CD4-positive, alpha-beta memory T cell (primary cell): ENCODE measurements around the gene RAPGEF4. TPM values are rescaled to one million over a fixed set of nuclear protein-coding genes. Genes with fewer than 3 reads are reported as not detected.

Experiments used
- CTCF ChIA-PET: fragments of 350-600 bp; sonication (Branson Sonifier 250); formaldehyde crosslinking; loops from one replicate; lab custom pipeline; 2021; ENCODE audit warnings: inconsistent platforms; ENCODE audit not compliant: partially characterized antibody; lab: Charles Lee
- POLR2A ChIA-PET: fragments of 350-600 bp; sonication (Branson Sonifier 250); formaldehyde crosslinking; loops from one replicate; lab custom pipeline; 2021; ENCODE audit not compliant: partially characterized antibody; lab: Charles Lee
- DNase-seq, 5 donors: peaks; one replicate each; pipeline versions ENCODE4 v3.0.0 to v3.0.0-alpha.2; 2020 to 2022; ENCODE audit warnings: mixed read lengths in 1 of 5
- H3K27ac ChIP-seq: one replicate; pipeline ENCODE4 v1.7.0; 2013; ENCODE audit warnings: low read depth, low read length
- H3K27me3 ChIP-seq: 2 replicates; pipeline ENCODE4 v1.7.0; 2013; ENCODE audit warnings: mild to moderate bottlenecking, low read length, moderate library complexity; ENCODE audit not compliant: insufficient read depth
- H3K36me3 ChIP-seq: 2 replicates; pipeline ENCODE4 v1.7.0; 2013; ENCODE audit warnings: mild to moderate bottlenecking, low read length, moderate library complexity; ENCODE audit not compliant: insufficient read depth
- H3K4me1 ChIP-seq: 2 replicates; pipeline ENCODE4 v1.7.0; 2013; ENCODE audit warnings: mild to moderate bottlenecking, low read length, moderate library complexity; ENCODE audit not compliant: insufficient read depth
- H3K4me3 ChIP-seq, 2 donors: one replicate each; pipeline ENCODE4 v1.7.0; 2013; ENCODE audit warnings: low read length in 2 of 2, mild to moderate bottlenecking in 1 of 2
- H3K9me3 ChIP-seq, 2 donors: one replicate each; pipeline ENCODE4 v1.7.0; 2013; ENCODE audit warnings: low read length in 2 of 2, control low read depth in 1 of 2; ENCODE audit not compliant: control insufficient read depth in 1 of 2
- H3K27ac Mint-ChIP-seq, 7 donors: one replicate each; pipeline ENCODE4 v1.8.0; 2020 to 2021; ENCODE audit warnings: mixed read lengths in 7 of 7, mild to moderate bottlenecking in 6 of 7, inconsistent platforms in 3 of 7, moderate library complexity in 3 of 7
- H3K27me3 Mint-ChIP-seq, 2 donors: one replicate each; pipeline ENCODE4 v1.8.0; 2020 to 2021; ENCODE audit warnings: mixed read lengths in 2 of 2
- H3K36me3 Mint-ChIP-seq, 2 donors: one replicate each; pipeline ENCODE4 v1.8.0; 2020 to 2021; ENCODE audit warnings: mixed read lengths in 2 of 2, inconsistent platforms in 1 of 2, mild to moderate bottlenecking in 1 of 2
- H3K4me1 Mint-ChIP-seq, 4 donors: one replicate each; pipeline ENCODE4 v1.8.0; 2020 to 2021; ENCODE audit warnings: mixed read lengths in 4 of 4, mild to moderate bottlenecking in 1 of 4
- H3K4me3 Mint-ChIP-seq, 8 donors: one replicate each; pipeline ENCODE4 v1.8.0; 2020 to 2021; ENCODE audit warnings: mixed read lengths in 8 of 8, mild to moderate bottlenecking in 7 of 8, moderate library complexity in 6 of 8, inconsistent platforms in 3 of 8
- H3K9me3 Mint-ChIP-seq, 8 donors: one replicate each; pipeline ENCODE4 v1.8.0; 2020 to 2021; ENCODE audit warnings: mixed read lengths in 8 of 8, mild to moderate bottlenecking in 5 of 8, inconsistent platforms in 3 of 8, moderate library complexity in 1 of 8
- intact Hi-C: fragments of 100-400 bp; cut with micrococcal nuclease; formaldehyde crosslinking; loops from one replicate; pipeline ENCODE4 v1.15.1; 2023
- polyA plus RNA-seq, 2 donors: library from polyadenylated mRNA; unstranded; fragments of 300-500 nt; fragmentation: Illumina TruSeq; gene quantifications; one replicate each; pipeline ENCODE4 v1.2.3, GENCODE V29; 2021
- total RNA-seq, 2 experiments: library from RNA; stranded (reverse); gene quantifications; one replicate each; pipeline ENCODE4 v1.2.3, GENCODE V29; 2021

RAPGEF4 gene
- total and polyA plus RNA-seq, 4 experiments from 2014 or later = not detected

DNA sequence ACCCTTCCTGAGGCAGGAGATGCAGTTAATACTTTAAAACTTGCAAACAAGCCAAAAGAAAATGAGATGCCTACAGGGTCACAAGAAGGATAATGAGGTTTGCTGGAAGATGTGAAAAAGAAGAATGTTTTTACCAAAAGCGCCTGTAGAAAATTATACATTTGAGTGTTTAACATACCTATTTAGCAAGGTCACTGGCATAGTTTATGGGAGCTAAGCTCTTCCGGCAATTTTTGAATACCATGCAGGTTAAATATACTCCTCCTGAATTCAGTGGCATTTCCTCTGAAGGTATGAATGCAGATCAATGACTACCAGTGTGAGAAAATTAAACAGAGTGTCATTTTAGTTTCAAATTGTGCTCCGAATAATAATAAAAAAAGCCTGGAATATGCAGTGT, 318.8 kb downstream of the RAPGEF4 start:
- Histone ChIP-seq H3K4me1 (no peaks in the 10 kb centered on the region), H3K9me3 (no peaks in the 10 kb centered on the region), H3K4me3 (no peak overlapping the region), H3K27ac (no peak overlapping the region), H3K27me3 (no peaks in the 10 kb centered on the region), H3K36me3 (no peaks in the 10 kb centered on the region)
- no peak for DNase-seq
- Mint-ChIP-seq H3K36me3 (no peaks in the 10 kb centered on the region), H3K9me3 (no peaks in the 10 kb centered on the region), H3K4me3 (no peak overlapping the region), H3K27ac (no peak overlapping the region), H3K4me1 (no peaks in the 10 kb centered on the region), H3K27me3 (peaks cover 3 to 5% of the 10 kb centered on the region in 2 donors)
- CTCF ChIA-PET = interaction anchor here (1.0 kb wide), 1 partner anchor 11 kb away, joined by 3 read pairs; no protein-coding TSS in a partner anchor
- intact Hi-C loops = no loop called here
- POLR2A ChIA-PET = no interaction called here

GRCh38 chr2:173056705-173057364, 321.2 kb downstream of the RAPGEF4 start:
- no peak overlapping the region for H3K27ac Mint-ChIP-seq
- H3K27ac ChIP-seq = no peak overlapping the region
- intact Hi-C loops = no loop called here
- no peak for DNase-seq
- H3K4me3 Mint-ChIP-seq = no peak overlapping the region
- no peak overlapping the region for H3K4me3 ChIP-seq
- H3K36me3 Mint-ChIP-seq = no peaks in the 10 kb centered on the region
- no peaks in the 10 kb centered on the region for H3K36me3 ChIP-seq
- H3K9me3 ChIP-seq = no peaks in the 10 kb centered on the region
- H3K27me3 Mint-ChIP-seq = peaks cover 2 to 5% of the 10 kb centered on the region in 2 donors
- ChIA-PET CTCF (interaction anchor here (1.3 kb wide), 1 partner anchor 30 kb away, joined by 4 read pairs; no protein-coding TSS in a partner anchor), POLR2A (no interaction called here)
- H3K4me1 ChIP-seq = no peaks in the 10 kb centered on the region
- H3K4me1 Mint-ChIP-seq = no peaks in the 10 kb centered on the region
- H3K9me3 Mint-ChIP-seq = no peaks in the 10 kb centered on the region
- no peaks in the 10 kb centered on the region for H3K27me3 ChIP-seq

DNA sequence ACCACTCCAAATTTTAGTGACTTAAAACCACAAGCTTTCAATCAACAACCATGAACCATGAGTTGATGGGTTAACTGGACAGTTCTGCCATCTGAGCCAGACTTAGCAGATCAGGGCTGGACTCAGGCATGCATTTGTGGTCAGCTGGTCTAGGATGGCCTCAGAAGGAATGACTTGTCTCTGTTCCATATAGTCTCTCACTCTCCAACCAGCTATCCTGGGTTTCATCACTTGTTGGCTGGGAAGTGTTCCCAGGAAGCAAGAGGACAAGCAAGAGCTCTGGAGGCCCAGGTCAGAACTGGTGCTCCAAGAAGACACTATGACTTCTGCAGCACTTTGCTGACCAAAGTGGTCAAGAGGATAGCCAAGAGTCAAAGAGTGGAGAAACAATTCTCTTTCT, 322.5 kb downstream of the RAPGEF4 start:
- Mint-ChIP-seq H3K9me3 (no peaks in the 10 kb centered on the region), H3K4me1 (no peaks in the 10 kb centered on the region), H3K27ac (no peak overlapping the region), H3K36me3 (no peaks in the 10 kb centered on the region), H3K27me3 (peaks cover 2 to 6% of the 10 kb centered on the region in 2 donors), H3K4me3 (no peak overlapping the region)
- H3K9me3 ChIP-seq = no peaks in the 10 kb centered on the region
- CTCF ChIA-PET = interaction anchor here (0.8 kb wide), 2 partner anchors 29 to 31 kb away, joined by 4 read pairs; no protein-coding TSS in a partner anchor
- DNase-seq = no peak
- no peaks in the 10 kb centered on the region for H3K4me1 ChIP-seq
- H3K27ac ChIP-seq = no peak overlapping the region
- no peaks in the 10 kb centered on the region for H3K27me3 ChIP-seq
- no peak overlapping the region for H3K4me3 ChIP-seq
- POLR2A ChIA-PET = no interaction called here
- no peaks in the 10 kb centered on the region for H3K36me3 ChIP-seq
- intact Hi-C loops = no loop called here

- no peaks in the 10 kb centered on the region for H3K9me3 Mint-ChIP-seq
- Histone ChIP-seq H3K36me3 (no peaks in the 10 kb centered on the region), H3K4me3 (no peak overlapping the region), H3K27ac (no peak overlapping the region), H3K9me3 (no peaks in the 10 kb centered on the region), H3K4me1 (no peaks in the 10 kb centered on the region), H3K27me3 (no peaks in the 10 kb centered on the region)
- no peaks in the 10 kb centered on the region for H3K36me3 Mint-ChIP-seq
- ChIA-PET POLR2A (no interaction called here), CTCF (interaction anchor here (0.8 kb wide), 1 partner anchor 32 kb away, joined by 4 read pairs; no protein-coding TSS in a partner anchor)
- no peaks in the 10 kb centered on the region for H3K4me1 Mint-ChIP-seq
- H3K27me3 Mint-ChIP-seq = peaks cover 2 to 5% of the 10 kb centered on the region in 2 donors
- H3K4me3 Mint-ChIP-seq = no peak overlapping the region
- H3K27ac Mint-ChIP-seq = no peak overlapping the region
- DNase-seq = no peak
- intact Hi-C loops = no loop called here
These were observed 323.0 kb downstream of the RAPGEF4 start for GRCh38 chr2:173058673-173059072.

- Histone ChIP-seq H3K27ac (no peak overlapping the region), H3K36me3 (no peaks in the 10 kb centered on the region), H3K4me3 (no peak overlapping the region), H3K9me3 (no peaks in the 10 kb centered on the region), H3K27me3 (no peaks in the 10 kb centered on the region), H3K4me1 (no peaks in the 10 kb centered on the region)
- Mint-ChIP-seq H3K27me3 (peaks cover 5 to 7% of the 10 kb centered on the region in 2 donors), H3K4me1 (no peaks in the 10 kb centered on the region), H3K36me3 (no peaks in the 10 kb centered on the region), H3K4me3 (no peak overlapping the region), H3K27ac (no peak overlapping the region), H3K9me3 (no peaks in the 10 kb centered on the region)
- no peak for DNase-seq
- intact Hi-C loops = no loop called here
- CTCF ChIA-PET = no interaction called here
- POLR2A ChIA-PET = no interaction called here
These were observed 323.6 kb downstream of the RAPGEF4 start for GRCh38 chr2:173059292-173059691.

DNA sequence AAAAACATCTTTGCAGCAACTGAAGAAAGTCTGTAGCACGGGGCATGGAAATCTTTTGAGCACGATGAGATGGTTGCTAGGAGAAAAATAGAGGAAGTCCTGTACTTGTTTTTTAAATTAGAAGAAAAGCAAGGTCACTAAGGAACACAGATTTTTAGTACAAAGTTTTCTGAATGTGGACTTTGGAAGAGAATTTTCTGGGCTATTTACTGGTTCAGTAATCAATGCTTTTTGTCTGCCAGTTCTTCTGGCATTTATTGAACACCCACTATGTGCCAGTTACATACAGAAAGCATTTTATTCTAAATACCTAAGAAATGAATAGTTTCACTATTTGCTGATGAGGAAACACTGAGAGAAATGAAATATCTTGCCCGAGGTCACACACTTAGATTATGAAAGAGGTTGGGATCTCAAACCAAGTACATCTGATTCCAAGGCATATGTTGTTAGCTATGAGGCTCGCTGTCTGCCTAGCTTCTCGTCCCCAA, 324.4 kb downstream of the RAPGEF4 start:
- Histone ChIP-seq H3K9me3 (no peaks in the 10 kb centered on the region), H3K27ac (no peak overlapping the region), H3K4me1 (no peaks in the 10 kb centered on the region), H3K36me3 (no peaks in the 10 kb centered on the region), H3K4me3 (no peak overlapping the region), H3K27me3 (no peaks in the 10 kb centered on the region)
- Mint-ChIP-seq H3K27me3 (peaks cover 5 to 7% of the 10 kb centered on the region in 2 donors), H3K4me3 (no peak overlapping the region), H3K9me3 (no peaks in the 10 kb centered on the region), H3K27ac (no peak overlapping the region), H3K4me1 (no peaks in the 10 kb centered on the region), H3K36me3 (no peaks in the 10 kb centered on the region)
- ChIA-PET CTCF (no interaction called here), POLR2A (no interaction called here)
- intact Hi-C loops = no loop called here
- no peak for DNase-seq

DNA sequence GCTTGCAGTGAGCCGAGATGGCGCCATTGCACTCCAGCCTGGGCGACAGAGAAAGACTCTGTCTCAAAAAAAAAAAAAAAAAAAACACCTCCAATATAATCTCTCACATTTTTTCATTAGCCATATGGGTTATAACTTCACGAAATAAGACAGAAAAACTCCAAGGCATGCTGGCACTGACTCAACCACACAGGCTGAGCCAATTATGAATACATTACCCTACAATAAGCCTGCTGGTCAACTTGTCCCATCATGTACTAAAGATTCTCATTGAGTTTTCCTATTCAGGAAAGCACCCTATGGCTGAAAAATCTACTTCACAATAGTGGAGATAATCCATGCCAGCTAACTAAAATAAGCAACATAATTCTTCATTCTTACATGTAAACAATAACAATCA, 327.2 kb downstream of the RAPGEF4 start:
- no peak overlapping the region for H3K4me3 ChIP-seq
- Mint-ChIP-seq H3K27me3 (peaks cover 10 to 14% of the 10 kb centered on the region in 2 donors), H3K36me3 (no peaks in the 10 kb centered on the region), H3K4me3 (no peak overlapping the region), H3K4me1 (no peaks in the 10 kb centered on the region), H3K9me3 (no peaks in the 10 kb centered on the region), H3K27ac (no peak overlapping the region)
- intact Hi-C loops = no loop called here
- H3K4me1 ChIP-seq = no peaks in the 10 kb centered on the region
- H3K36me3 ChIP-seq = no peaks in the 10 kb centered on the region
- no peak for DNase-seq
- no peak overlapping the region for H3K27ac ChIP-seq
- ChIA-PET CTCF (no interaction called here), POLR2A (no interaction called here)
- H3K9me3 ChIP-seq = no peaks in the 10 kb centered on the region
- no peaks in the 10 kb centered on the region for H3K27me3 ChIP-seq
